HepG2 (cell line): ENCODE measurements around the gene CCNL1. TPM values are rescaled to one million over a fixed set of nuclear protein-coding genes. Genes with fewer than 3 reads are reported as not detected.

ENCODE experiments used
- FIP1L1 ChIP-seq: fragments of 200-400 bp; formaldehyde crosslinking; IDR thresholded peaks from 2 replicates; pipeline ENCODE4 v1.6.1; 2018; ENCODE audit warnings: low read depth, mild to moderate bottlenecking, low read length, moderate library complexity, borderline replicate concordance; ENCODE audit not compliant: insufficient read depth
- KMT2B ChIP-seq: IDR thresholded peaks from 2 replicates; pipeline ENCODE4 v1.6.1; 2016; ENCODE audit warnings: missing genetic modification reagents, missing compliant biosample characterization
- MTF2 ChIP-seq: sonication (generic); formaldehyde crosslinking; IDR thresholded peaks from 2 replicates; pipeline ENCODE4 v1.5.0; 2020; ENCODE audit warnings: missing genetic modification reagents, borderline replicate concordance
- NBN ChIP-seq: fragments of 450-650 bp; conservative IDR thresholded peaks from 2 replicates; pipeline ENCODE4 v1.6.1; 2017
- POGZ ChIP-seq: sonication (generic); formaldehyde crosslinking; IDR thresholded peaks from 2 replicates; pipeline ENCODE4 v1.4.0; 2020; ENCODE audit warnings: mild to moderate bottlenecking, missing genetic modification reagents
- SALL2 ChIP-seq: sonication (generic); formaldehyde crosslinking; IDR thresholded peaks from 2 replicates; pipeline ENCODE4 v1.8.1; 2023; ENCODE audit warnings: mild to moderate bottlenecking, missing genetic modification reagents, inconsistent platforms
- SOX5 ChIP-seq: IDR thresholded peaks from 2 replicates; pipeline ENCODE4 v1.6.1; 2016; ENCODE audit warnings: borderline replicate concordance
- SRY ChIP-seq: sonication (generic); formaldehyde crosslinking; IDR thresholded peaks from 2 replicates; pipeline ENCODE4 v1.8.0; 2022; ENCODE audit warnings: mild to moderate bottlenecking, missing genetic modification reagents
- TRIM24 ChIP-seq: sonication (generic); formaldehyde crosslinking; IDR thresholded peaks from 2 replicates; pipeline ENCODE4 v1.8.0; 2022; ENCODE audit warnings: mild to moderate bottlenecking, missing genetic modification reagents
- ZKSCAN8 ChIP-seq: IDR thresholded peaks from 2 replicates; pipeline ENCODE4 v1.6.1; 2016; ENCODE audit warnings: borderline replicate concordance, missing genetic modification reagents, missing compliant biosample characterization
- ZNF124 ChIP-seq: sonication (generic); formaldehyde crosslinking; IDR thresholded peaks from 2 replicates; pipeline ENCODE4 v1.4.0; 2020; ENCODE audit warnings: missing genetic modification reagents
- ZNF143 ChIP-seq: sonication (generic); formaldehyde crosslinking; IDR thresholded peaks from 2 replicates; pipeline ENCODE4 v1.4.0; 2020; ENCODE audit warnings: missing genetic modification reagents
- ZNF230 ChIP-seq: sonication (generic); formaldehyde crosslinking; IDR thresholded peaks from 2 replicates; pipeline ENCODE4 v1.4.0; 2020; ENCODE audit warnings: mild to moderate bottlenecking, missing genetic modification reagents
- ZNF326 ChIP-seq: sonication (generic); formaldehyde crosslinking; IDR thresholded peaks from 2 replicates; pipeline ENCODE4 v1.4.0; 2020; ENCODE audit warnings: missing genetic modification reagents, borderline replicate concordance
- ZNF430 ChIP-seq: sonication (generic); formaldehyde crosslinking; IDR thresholded peaks from 2 replicates; pipeline ENCODE4 v1.9.0; 2021; ENCODE audit warnings: mild to moderate bottlenecking, missing genetic modification reagents
- ZNF530 ChIP-seq: sonication (generic); formaldehyde crosslinking; IDR thresholded peaks from 2 replicates; pipeline ENCODE4 v1.5.0; 2020; ENCODE audit warnings: low read depth, mild to moderate bottlenecking, missing genetic modification reagents
- ZNF616 ChIP-seq: sonication (generic); formaldehyde crosslinking; IDR thresholded peaks from 2 replicates; pipeline ENCODE4 v1.5.0; 2020; ENCODE audit warnings: low read depth, mild to moderate bottlenecking, missing genetic modification reagents
- ZNF788 ChIP-seq: sonication (generic); formaldehyde crosslinking; IDR thresholded peaks from 2 replicates; pipeline ENCODE4 v1.5.0; 2020; ENCODE audit warnings: mild to moderate bottlenecking, missing genetic modification reagents, borderline replicate concordance
- ZNF839 ChIP-seq: sonication (generic); formaldehyde crosslinking; IDR thresholded peaks from 2 replicates; pipeline ENCODE4 v1.4.0; 2020; ENCODE audit warnings: missing genetic modification reagents, mild to moderate bottlenecking, borderline replicate concordance
- ZSCAN22 ChIP-seq: sonication (generic); formaldehyde crosslinking; IDR thresholded peaks from 2 replicates; pipeline ENCODE4 v1.4.0; 2020; ENCODE audit warnings: mild to moderate bottlenecking, missing genetic modification reagents
- polyA plus RNA-seq, 8 experiments: library from polyadenylated mRNA; depleted of rRNA in 3 of 8; stranded (reverse) in 7 of 8; unstranded in 1 of 8; fragments of >200 nt; fragmentation: Illumina TruSeq in 4 of 8; extraction: Trizol in 4 of 8; gene quantifications; 2 replicates each; pipeline versions ENCODE4 v1.2.1 to v1.2.3, GENCODE V29; 2011 to 2016; ENCODE audit warnings: low read depth in 4 of 8, missing spikeins in 1 of 8, mixed read lengths in 1 of 8; ENCODE audit not compliant: insufficient read depth in 1 of 8
- total RNA-seq, 5 experiments: library from RNA; depleted of rRNA; stranded (reverse); fragments of >200 nt; fragmentation: Illumina TruSeq; extraction: Trizol; gene quantifications; 2 replicates each; pipeline ENCODE4 v1.2.3, GENCODE V29; 2016; ENCODE audit warnings: low read depth in 1 of 5
- TF ChIP-seq, protein P1 (sequence below): sonication (generic); formaldehyde crosslinking; conservative IDR thresholded peaks from 2 replicates; pipeline ENCODE4 v1.4.0; 2020; ENCODE audit warnings: missing genetic modification reagents
- TF ChIP-seq, protein P2 (sequence below): sonication (generic); formaldehyde crosslinking; IDR thresholded peaks from 2 replicates; pipeline ENCODE4 v1.4.0; 2020; ENCODE audit warnings: missing genetic modification reagents, mild to moderate bottlenecking, borderline replicate concordance
- TF ChIP-seq, protein P3 (sequence below): sonication (generic); formaldehyde crosslinking; IDR thresholded peaks from 2 replicates; pipeline ENCODE4 v1.8.0; 2022; ENCODE audit warnings: mild to moderate bottlenecking, missing genetic modification reagents, borderline replicate concordance
- TF ChIP-seq, protein P4 (sequence below): IDR thresholded peaks from 2 replicates; pipeline ENCODE4 v1.6.1; 2016; ENCODE audit warnings: low read depth

The CCNL1 gene
- total and polyA plus RNA-seq, 2 of the 13 experiments (the other 11 are each of a cell fraction or from before 2014, with no cell fraction given) = 151 to 303 TPM

DNA sequence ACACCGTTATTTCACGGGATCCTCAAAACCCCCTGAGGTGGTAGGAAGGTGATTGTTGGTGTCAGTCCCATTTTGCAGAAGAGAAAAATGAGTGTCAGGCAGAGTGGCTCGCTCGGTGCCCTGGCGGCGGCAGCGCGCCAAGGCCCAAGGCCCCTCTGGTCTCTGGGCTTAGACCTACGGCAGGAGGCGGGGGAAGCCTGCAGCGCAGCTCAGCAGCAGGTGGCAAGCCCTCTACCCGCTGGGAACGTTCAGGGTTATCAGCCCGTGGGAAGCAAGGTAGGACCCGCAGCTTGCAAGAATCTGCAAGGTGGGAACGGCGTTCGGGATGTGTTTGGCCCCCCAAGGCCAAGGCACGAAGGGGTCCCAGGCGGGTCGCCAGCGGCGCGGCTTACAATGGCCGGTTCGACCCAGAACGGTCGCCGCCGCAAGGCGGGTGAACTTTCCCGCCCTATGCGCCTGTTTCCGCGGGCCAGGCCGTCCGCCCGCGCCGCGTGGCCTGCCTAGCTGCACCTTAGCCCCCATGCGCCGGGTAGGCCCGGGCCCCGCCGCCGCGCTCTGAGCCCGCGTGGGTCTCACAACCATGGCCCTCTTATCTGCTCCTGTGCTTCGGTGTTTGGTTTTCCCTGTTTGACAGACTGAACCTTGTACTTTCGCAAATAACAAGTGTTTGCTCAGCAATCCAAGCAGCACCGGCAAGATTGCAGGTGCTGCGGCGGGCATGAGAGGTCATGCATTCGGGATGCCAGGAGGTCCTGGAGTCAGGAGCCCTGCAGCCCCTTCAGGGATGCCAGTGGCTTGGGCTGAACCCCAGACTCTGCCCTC is 39.7 kb downstream of the CCNL1 start (continued):
- TF ChIP-seq ZNF326 = no peak
- TF ChIP-seq, protein P1, sequence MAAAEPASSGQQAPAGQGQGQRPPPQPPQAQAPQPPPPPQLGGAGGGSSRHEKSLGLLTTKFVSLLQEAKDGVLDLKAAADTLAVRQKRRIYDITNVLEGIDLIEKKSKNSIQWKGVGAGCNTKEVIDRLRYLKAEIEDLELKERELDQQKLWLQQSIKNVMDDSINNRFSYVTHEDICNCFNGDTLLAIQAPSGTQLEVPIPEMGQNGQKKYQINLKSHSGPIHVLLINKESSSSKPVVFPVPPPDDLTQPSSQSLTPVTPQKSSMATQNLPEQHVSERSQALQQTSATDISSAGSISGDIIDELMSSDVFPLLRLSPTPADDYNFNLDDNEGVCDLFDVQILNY (CRISPR knock-in tag) = peak; percentile 75
- peak; percentile 83; the same call in 1 of the 2 replicates for TF ChIP-seq SALL2
- no peak for TF ChIP-seq MTF2 (CRISPR knock-in tag)
- no peak for TF ChIP-seq ZNF530
- peak; percentile 25; the same call in 1 of the 2 replicates for TF ChIP-seq ZNF143 (CRISPR knock-in tag)
- peak; percentile 91 for TF ChIP-seq TRIM24
- no peak for TF ChIP-seq NBN
- no peak for TF ChIP-seq FIP1L1
- TF ChIP-seq KMT2B = peak; percentile 56
- TF ChIP-seq POGZ (CRISPR knock-in tag) = peak; percentile 93
- TF ChIP-seq SRY (CRISPR knock-in tag) = peak; percentile 88; the same call in 1 of the 2 replicates
- TF ChIP-seq, protein P2, sequence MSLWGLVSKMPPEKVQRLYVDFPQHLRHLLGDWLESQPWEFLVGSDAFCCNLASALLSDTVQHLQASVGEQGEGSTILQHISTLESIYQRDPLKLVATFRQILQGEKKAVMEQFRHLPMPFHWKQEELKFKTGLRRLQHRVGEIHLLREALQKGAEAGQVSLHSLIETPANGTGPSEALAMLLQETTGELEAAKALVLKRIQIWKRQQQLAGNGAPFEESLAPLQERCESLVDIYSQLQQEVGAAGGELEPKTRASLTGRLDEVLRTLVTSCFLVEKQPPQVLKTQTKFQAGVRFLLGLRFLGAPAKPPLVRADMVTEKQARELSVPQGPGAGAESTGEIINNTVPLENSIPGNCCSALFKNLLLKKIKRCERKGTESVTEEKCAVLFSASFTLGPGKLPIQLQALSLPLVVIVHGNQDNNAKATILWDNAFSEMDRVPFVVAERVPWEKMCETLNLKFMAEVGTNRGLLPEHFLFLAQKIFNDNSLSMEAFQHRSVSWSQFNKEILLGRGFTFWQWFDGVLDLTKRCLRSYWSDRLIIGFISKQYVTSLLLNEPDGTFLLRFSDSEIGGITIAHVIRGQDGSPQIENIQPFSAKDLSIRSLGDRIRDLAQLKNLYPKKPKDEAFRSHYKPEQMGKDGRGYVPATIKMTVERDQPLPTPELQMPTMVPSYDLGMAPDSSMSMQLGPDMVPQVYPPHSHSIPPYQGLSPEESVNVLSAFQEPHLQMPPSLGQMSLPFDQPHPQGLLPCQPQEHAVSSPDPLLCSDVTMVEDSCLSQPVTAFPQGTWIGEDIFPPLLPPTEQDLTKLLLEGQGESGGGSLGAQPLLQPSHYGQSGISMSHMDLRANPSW (CRISPR knock-in tag) = no peak; the same call in 1 of the 2 replicates
- TF ChIP-seq, protein P3, sequence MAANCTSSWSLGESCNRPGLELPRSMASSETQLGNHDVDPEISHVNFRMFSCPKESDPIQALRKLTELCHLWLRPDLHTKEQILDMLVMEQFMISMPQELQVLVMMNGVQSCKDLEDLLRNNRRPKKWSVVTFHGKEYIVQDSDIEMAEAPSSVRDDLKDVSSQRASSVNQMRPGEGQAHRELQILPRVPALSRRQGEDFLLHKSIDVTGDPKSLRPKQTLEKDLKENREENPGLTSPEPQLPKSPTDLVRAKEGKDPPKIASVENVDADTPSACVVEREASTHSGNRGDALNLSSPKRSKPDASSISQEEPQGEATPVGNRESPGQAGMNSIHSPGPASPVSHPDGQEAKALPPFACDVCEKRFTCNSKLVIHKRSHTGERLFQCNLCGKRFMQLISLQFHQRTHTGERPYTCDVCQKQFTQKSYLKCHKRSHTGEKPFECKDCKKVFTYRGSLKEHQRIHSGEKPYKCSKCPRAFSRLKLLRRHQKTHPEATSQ (CRISPR knock-in tag) = peak; percentile 93
- peak; percentile 97; the same call in 1 of the 2 replicates for TF ChIP-seq ZNF230 (CRISPR knock-in tag)
- no peak for TF ChIP-seq ZSCAN22 (CRISPR knock-in tag)
- TF ChIP-seq, protein P4, sequence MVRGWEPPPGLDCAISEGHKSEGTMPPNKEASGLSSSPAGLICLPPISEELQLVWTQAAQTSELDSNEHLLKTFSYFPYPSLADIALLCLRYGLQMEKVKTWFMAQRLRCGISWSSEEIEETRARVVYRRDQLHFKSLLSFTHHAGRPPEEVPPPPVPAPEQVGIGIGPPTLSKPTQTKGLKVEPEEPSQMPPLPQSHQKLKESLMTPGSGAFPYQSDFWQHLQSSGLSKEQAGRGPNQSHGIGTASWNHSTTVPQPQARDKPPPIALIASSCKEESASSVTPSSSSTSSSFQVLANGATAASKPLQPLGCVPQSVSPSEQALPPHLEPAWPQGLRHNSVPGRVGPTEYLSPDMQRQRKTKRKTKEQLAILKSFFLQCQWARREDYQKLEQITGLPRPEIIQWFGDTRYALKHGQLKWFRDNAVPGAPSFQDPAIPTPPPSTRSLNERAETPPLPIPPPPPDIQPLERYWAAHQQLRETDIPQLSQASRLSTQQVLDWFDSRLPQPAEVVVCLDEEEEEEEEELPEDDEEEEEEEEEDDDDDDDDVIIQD = peak; percentile 88
- peak; percentile 94 for TF ChIP-seq ZKSCAN8 (CRISPR knock-in tag)
- peak; percentile 94; the same call in 1 of the 2 replicates for TF ChIP-seq ZNF839 (CRISPR knock-in tag)
- TF ChIP-seq SOX5 = peak; percentile 92
- peak; percentile 85; the same call in 1 of the 2 replicates for TF ChIP-seq ZNF616 (CRISPR knock-in tag)
- TF ChIP-seq ZNF124 (CRISPR knock-in tag) = no peak
- peak; percentile 99 for TF ChIP-seq ZNF430 (CRISPR knock-in tag)
- TF ChIP-seq ZNF788 (CRISPR knock-in tag) = peak; percentile 92
